H1 (cell line): ENCODE data around the gene FRMD5.

Experiments
- ASH2L ChIP-seq: fragments of 200-600, 300-600 bp; sonication (generic); IDR thresholded peaks from one replicate; pipeline ENCODE4 v1.7.1; 2017; ENCODE audit warnings: low read length
- CEBPB ChIP-seq: IDR thresholded peaks from 2 replicates; pipeline ENCODE4 v1.6.1; 2012; ENCODE audit warnings: low read depth, low read length
- EGR1 ChIP-seq: IDR thresholded peaks from 2 replicates; pipeline ENCODE4 v1.6.1; 2011; ENCODE audit warnings: low read depth, low read length, borderline replicate concordance
- KDM5A ChIP-seq: fragments of 200-600 bp; IDR thresholded peaks from 2 replicates; pipeline ENCODE4 v1.7.1; 2012; ENCODE audit warnings: mild to moderate bottlenecking, low read length, inconsistent platforms, mixed read lengths
- RAD21 ChIP-seq, 2 experiments: IDR thresholded peaks in 1 of 2; conservative IDR thresholded peaks in 1 of 2; 2 replicates each; pipeline ENCODE4 v1.6.1; 2011; ENCODE audit warnings: low read depth in 2 of 2, low read length in 2 of 2, improper control_type of control experiment in 1 of 2, inconsistent platforms in 1 of 2, mild to moderate bottlenecking in 1 of 2, moderate library complexity in 1 of 2
- RFX5 ChIP-seq: IDR thresholded peaks from 2 replicates; pipeline ENCODE4 v1.6.1; 2011; ENCODE audit warnings: low read depth, low read length, improper control_type of control experiment, borderline replicate concordance
- SIRT6 ChIP-seq: IDR thresholded peaks from one replicate; pipeline ENCODE4 v1.7.1; 2012; ENCODE audit warnings: low read length, inconsistent platforms
- SIX5 ChIP-seq: IDR thresholded peaks from 2 replicates; pipeline ENCODE4 v1.6.1; 2011; ENCODE audit warnings: mild to moderate bottlenecking, low read depth, low read length
- SRF ChIP-seq: IDR thresholded peaks from 2 replicates; pipeline ENCODE4 v1.6.1; 2011; ENCODE audit warnings: mild to moderate bottlenecking, low read depth, low read length, moderate library complexity
- TF ChIP-seq, protein P1 (sequence below), 3 experiments: IDR thresholded peaks; 1 replicate in 2 of 3; 2 replicates in 1 of 3; pipeline versions ENCODE4 v1.5.1 to v1.6.1; 2011; ENCODE audit warnings: low read length in 3 of 3, mild to moderate bottlenecking in 3 of 3, inconsistent platforms in 2 of 3, low read depth in 1 of 3, moderate library complexity in 1 of 3; ENCODE audit not compliant: insufficient read depth in 1 of 3; ENCODE audit errors: control extremely low read depth in 1 of 3
- TF ChIP-seq, protein P2 (sequence below): IDR thresholded peaks from 2 replicates; pipeline ENCODE4 v1.6.1; 2012; ENCODE audit warnings: inconsistent platforms

DNA sequence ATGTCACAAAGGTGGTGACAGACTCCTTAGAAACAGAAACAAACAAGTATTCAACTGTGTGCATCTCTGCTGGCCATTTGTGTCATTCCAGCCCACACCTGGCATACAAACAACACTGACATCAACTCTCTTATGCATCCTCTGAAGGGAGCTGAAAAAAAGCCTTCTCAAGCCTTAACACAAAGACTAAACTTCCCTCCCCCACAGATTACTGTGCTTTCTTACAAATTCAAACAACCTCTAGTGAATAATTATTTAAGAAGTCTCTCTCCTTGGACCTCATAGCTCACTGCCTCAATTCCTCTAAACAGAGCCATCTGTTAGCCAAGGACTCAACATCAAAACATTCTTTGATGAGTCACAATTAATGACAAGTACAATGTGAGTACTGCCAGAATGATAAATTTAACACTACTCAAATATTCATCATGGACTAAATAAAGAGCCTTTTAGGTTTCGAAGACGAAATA lies 236.2 kb downstream of the FRMD5 start:
- TF ChIP-seq, protein P1, sequence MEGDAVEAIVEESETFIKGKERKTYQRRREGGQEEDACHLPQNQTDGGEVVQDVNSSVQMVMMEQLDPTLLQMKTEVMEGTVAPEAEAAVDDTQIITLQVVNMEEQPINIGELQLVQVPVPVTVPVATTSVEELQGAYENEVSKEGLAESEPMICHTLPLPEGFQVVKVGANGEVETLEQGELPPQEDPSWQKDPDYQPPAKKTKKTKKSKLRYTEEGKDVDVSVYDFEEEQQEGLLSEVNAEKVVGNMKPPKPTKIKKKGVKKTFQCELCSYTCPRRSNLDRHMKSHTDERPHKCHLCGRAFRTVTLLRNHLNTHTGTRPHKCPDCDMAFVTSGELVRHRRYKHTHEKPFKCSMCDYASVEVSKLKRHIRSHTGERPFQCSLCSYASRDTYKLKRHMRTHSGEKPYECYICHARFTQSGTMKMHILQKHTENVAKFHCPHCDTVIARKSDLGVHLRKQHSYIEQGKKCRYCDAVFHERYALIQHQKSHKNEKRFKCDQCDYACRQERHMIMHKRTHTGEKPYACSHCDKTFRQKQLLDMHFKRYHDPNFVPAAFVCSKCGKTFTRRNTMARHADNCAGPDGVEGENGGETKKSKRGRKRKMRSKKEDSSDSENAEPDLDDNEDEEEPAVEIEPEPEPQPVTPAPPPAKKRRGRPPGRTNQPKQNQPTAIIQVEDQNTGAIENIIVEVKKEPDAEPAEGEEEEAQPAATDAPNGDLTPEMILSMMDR (IDR thresholded peaks at IDR 0.05; ENCODE audit: control extremely low read depth in 1 of 3, insufficient read depth in 1 of 3, low read depth in 1 of 3, low read length in 3 of 3), result no peak
- no peak for TF ChIP-seq SIRT6
- no peak for TF ChIP-seq KDM5A
- TF ChIP-seq, protein P2, sequence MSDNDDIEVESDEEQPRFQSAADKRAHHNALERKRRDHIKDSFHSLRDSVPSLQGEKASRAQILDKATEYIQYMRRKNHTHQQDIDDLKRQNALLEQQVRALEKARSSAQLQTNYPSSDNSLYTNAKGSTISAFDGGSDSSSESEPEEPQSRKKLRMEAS, result no peak
- TF ChIP-seq SRF, result no peak
- TF ChIP-seq ASH2L, result no peak
- TF ChIP-seq SIX5, result no peak
- TF ChIP-seq RFX5, result no peak
- no peak for TF ChIP-seq RAD21 (IDR thresholded peaks at IDR 0.05 in 1 of 2, conservative IDR thresholded peaks at IDR 0.05 in 1 of 2; ENCODE audit: low read depth in 2 of 2, low read length in 2 of 2)
- TF ChIP-seq CEBPB, result no peak
- no peak for TF ChIP-seq EGR1
